IMR-90 (cell line): ENCODE measurements around the gene GTF3C1.

Experiments used
- POLR2A ChIP-seq: IDR thresholded peaks from 2 replicates; pipeline ENCODE4 v1.6.1; 2012; ENCODE audit warnings: mild to moderate bottlenecking, low read depth, low read length
- RAD21 ChIP-seq: IDR thresholded peaks from 2 replicates; pipeline ENCODE4 v1.6.1; 2012; ENCODE audit warnings: low read length, improper control_type of control experiment
- RCOR1 ChIP-seq: IDR thresholded peaks from 2 replicates; pipeline ENCODE4 v1.6.1; 2012; ENCODE audit warnings: mild to moderate bottlenecking, low read length, improper control_type of control experiment; ENCODE audit not compliant: insufficient replicate concordance
- SMC3 ChIP-seq: fragments of 150-350 bp; IDR thresholded peaks from 2 replicates; pipeline ENCODE4 v1.6.1; 2016; ENCODE audit warnings: low read depth, mild to moderate bottlenecking, antibody characterized with exemption, low read length, moderate library complexity
- TF ChIP-seq, protein P1 (sequence below): fragments of 150-350 bp; IDR thresholded peaks from 2 replicates; pipeline ENCODE4 v1.6.1; 2017; ENCODE audit warnings: mild to moderate bottlenecking, antibody characterized with exemption, low read length, low read depth
- TF ChIP-seq, protein P2 (sequence below): conservative IDR thresholded peaks from 2 replicates; pipeline ENCODE4 v1.5.1; 2012; ENCODE audit warnings: mild to moderate bottlenecking, low read depth, low read length, improper control_type of control experiment

DNA sequence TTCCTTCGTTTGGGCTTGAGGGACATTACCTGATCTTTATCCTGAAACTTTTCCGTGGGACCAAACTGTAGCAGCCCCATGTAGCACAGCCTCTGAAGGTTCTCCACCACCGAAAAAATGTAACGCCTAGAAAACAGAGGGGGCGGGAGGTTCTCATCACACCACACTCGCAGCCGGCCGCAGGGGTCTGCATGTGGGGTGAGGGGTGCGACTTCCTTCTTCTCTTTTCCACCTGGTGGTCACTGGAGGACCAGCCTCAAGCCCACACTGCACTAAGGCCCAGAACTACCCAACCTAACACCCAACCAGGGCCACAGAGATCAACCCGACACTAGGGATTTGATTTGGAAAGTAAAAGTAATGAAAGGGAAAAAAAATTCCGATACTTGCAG, 57.1 kb downstream of the GTF3C1 start:
- TF ChIP-seq, protein P1, sequence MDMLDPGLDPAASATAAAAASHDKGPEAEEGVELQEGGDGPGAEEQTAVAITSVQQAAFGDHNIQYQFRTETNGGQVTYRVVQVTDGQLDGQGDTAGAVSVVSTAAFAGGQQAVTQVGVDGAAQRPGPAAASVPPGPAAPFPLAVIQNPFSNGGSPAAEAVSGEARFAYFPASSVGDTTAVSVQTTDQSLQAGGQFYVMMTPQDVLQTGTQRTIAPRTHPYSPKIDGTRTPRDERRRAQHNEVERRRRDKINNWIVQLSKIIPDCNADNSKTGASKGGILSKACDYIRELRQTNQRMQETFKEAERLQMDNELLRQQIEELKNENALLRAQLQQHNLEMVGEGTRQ, result no peak
- TF ChIP-seq, protein P2, sequence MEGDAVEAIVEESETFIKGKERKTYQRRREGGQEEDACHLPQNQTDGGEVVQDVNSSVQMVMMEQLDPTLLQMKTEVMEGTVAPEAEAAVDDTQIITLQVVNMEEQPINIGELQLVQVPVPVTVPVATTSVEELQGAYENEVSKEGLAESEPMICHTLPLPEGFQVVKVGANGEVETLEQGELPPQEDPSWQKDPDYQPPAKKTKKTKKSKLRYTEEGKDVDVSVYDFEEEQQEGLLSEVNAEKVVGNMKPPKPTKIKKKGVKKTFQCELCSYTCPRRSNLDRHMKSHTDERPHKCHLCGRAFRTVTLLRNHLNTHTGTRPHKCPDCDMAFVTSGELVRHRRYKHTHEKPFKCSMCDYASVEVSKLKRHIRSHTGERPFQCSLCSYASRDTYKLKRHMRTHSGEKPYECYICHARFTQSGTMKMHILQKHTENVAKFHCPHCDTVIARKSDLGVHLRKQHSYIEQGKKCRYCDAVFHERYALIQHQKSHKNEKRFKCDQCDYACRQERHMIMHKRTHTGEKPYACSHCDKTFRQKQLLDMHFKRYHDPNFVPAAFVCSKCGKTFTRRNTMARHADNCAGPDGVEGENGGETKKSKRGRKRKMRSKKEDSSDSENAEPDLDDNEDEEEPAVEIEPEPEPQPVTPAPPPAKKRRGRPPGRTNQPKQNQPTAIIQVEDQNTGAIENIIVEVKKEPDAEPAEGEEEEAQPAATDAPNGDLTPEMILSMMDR, result no peak
- TF ChIP-seq RAD21 (no peak), RCOR1 (no peak), SMC3 (no peak), POLR2A (no peak)
